DND-41 (cell line): ENCODE results near the gene SLC39A12.

Source experiments
- CTCF ChIP-seq: IDR thresholded peaks from 2 replicates; pipeline ENCODE4 v1.5.1; 2012; ENCODE audit warnings: borderline replicate concordance, low read length, moderate library complexity, mild to moderate bottlenecking; ENCODE audit not compliant: poor library complexity, severe bottlenecking; ENCODE audit errors: extremely low read depth
- EZH2 ChIP-seq: IDR thresholded peaks from 3 replicates; pipeline ENCODE4 v1.6.1; 2012; ENCODE audit warnings: borderline replicate concordance, low read depth, mild to moderate bottlenecking, moderate library complexity, low read length, inconsistent platforms; ENCODE audit not compliant: severe bottlenecking

DNA sequence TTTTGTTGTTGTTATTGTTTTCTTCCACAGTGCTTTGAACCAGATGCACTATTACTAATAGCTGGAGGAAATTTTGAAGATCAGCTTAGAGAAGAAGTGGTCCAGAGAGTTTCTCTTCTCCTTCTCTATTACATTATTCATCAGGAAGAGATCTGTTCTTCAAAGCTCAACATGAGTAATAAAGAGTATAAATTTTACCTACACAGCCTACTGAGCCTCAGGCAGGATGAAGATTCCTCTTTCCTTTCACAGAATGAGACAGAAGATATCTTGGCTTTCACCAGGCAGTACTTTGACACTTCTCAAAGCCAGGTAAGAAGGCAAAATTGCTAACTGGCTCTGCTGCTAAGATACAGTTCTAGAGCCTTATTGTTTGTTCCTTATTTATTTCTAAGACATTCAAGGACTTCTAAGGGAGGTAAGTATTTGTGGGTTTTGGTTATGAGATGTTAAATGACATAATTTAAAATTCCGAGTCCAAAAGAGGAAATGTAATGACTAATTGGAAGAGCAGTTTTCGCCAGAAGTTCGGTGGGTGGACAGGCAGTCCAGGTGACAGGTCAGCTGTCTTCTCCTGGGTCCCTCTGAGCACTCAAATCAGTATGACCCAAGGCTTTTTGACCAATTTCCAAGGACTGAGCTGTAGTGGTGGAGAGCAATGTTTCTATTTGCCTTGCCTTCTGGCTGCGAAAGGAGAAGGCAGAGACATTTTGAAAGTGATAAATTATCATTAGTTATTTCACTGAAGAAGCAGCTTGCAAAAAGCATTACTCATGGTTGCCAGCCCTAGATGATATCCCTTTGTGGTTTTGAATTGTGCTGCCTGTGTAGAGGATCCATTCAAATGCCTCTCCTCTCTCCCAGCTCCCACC, 10.1 kb downstream of the SLC39A12 start:
- no peak for TF ChIP-seq EZH2
- no peak for TF ChIP-seq CTCF
